Transverse colon (tissue), 4 donors: ENCODE data around the gene IGSF9B. TPM values are rescaled to one million over a fixed set of nuclear protein-coding genes. Genes with fewer than 3 reads are reported as not detected.

Experiments
- DNase-seq: peaks from one replicate; pipeline ENCODE4 v3.0.0-alpha.2; 2019
- H3K27ac ChIP-seq, 4 donors: fragments of 200-600 bp; sonication (generic); 2 replicates each; pipeline ENCODE4 v1.5.1; 2016 to 2018; ENCODE audit warnings: inconsistent platforms in 4 of 4
- H3K27me3 ChIP-seq: fragments of 200-600 bp; sonication (generic); 2 replicates; pipeline ENCODE4 v1.5.1; 2017; ENCODE audit warnings: inconsistent platforms
- H3K36me3 ChIP-seq, 4 donors: fragments of 200-600 bp; sonication (generic); 2 replicates each; pipeline ENCODE4 v1.5.1; 2017 to 2019; ENCODE audit warnings: inconsistent platforms in 4 of 4
- H3K4me1 ChIP-seq, 4 donors: fragments of 200-600 bp; sonication (generic); 2 replicates each; pipeline ENCODE4 v1.5.1; 2017 to 2020; ENCODE audit warnings: inconsistent platforms in 4 of 4
- H3K4me3 ChIP-seq, 4 donors: fragments of 200-600 bp; sonication (generic); 1 replicate in 1 of 4; 2 replicates in 3 of 4; pipeline versions ENCODE4 v1.5.1 to v1.6.1; 2017 to 2019; ENCODE audit warnings: inconsistent platforms in 4 of 4
- H3K9me3 ChIP-seq, 2 donors: fragments of 200-600 bp; sonication (generic); 2 replicates each; pipeline ENCODE4 v1.5.1; 2017 to 2019; ENCODE audit warnings: inconsistent platforms in 2 of 2
- EP300 ChIP-seq: sonication (generic); formaldehyde crosslinking; IDR thresholded peaks from one replicate; pipeline ENCODE4 v1.6.1; 2017; ENCODE audit warnings: antibody characterized with exemption, low read depth
- POLR2A ChIP-seq: fragments of 450-650 bp; IDR thresholded peaks from one replicate; pipeline ENCODE4 v1.6.1; 2016; ENCODE audit warnings: antibody characterized with exemption, mild to moderate bottlenecking, moderate library complexity
- POLR2AphosphoS5 ChIP-seq, 3 donors: sonication (generic); formaldehyde crosslinking; IDR thresholded peaks; one replicate each; pipeline ENCODE4 v1.6.1; 2016; ENCODE audit warnings: antibody characterized with exemption in 3 of 3
- WGBS, 2 donors: methylation state at CpG; one replicate each; pipeline ENCODE4 v1.1.5; 2018; ENCODE audit warnings: low coverage in 1 of 2; 5-methylcytosine and 5-hydroxymethylcytosine counted together
- in situ Hi-C, 4 donors: fragments of 200-750 bp; cut with MboI; loops; one replicate each; pipeline versions ENCODE4 v1.15.0 to v1.15.1; 2017; ENCODE audit warnings: low sequenced_read_pairs in 3 of 4, low pct_ligation_motif_present in 1 of 4, low pct_unique_long_range_greater_than_20kb in 1 of 4
- intact Hi-C: fragments of 100-400 bp; cut with DNase I; formaldehyde crosslinking; loops from one replicate; pipeline ENCODE4 v1.15.1; 2023; ENCODE audit warnings: low total_unique reads
- total RNA-seq, 4 donors: library from RNA; depleted of rRNA; stranded (reverse); fragments of >200 nt; gene quantifications; one replicate each; pipeline ENCODE4 v1.1.0, GENCODE V29; 2016
- TF ChIP-seq, protein P1 (sequence below), 5 experiments: fragments of 200-600 bp in 3 of 5; fragments of 450-650 bp in 2 of 5; sonication (generic) in 3 of 5; IDR thresholded peaks; 1 replicate in 2 of 5; 2 replicates in 3 of 5; pipeline ENCODE4 v1.5.1; 2016 to 2017; ENCODE audit warnings: antibody characterized with exemption in 5 of 5, inconsistent platforms in 3 of 5, mild to moderate bottlenecking in 2 of 5, moderate library complexity in 1 of 5

The IGSF9B gene
- total RNA-seq, 4 donors from 2014 or later, result 2.6 to 15.3 (median 4.9) TPM

DNA sequence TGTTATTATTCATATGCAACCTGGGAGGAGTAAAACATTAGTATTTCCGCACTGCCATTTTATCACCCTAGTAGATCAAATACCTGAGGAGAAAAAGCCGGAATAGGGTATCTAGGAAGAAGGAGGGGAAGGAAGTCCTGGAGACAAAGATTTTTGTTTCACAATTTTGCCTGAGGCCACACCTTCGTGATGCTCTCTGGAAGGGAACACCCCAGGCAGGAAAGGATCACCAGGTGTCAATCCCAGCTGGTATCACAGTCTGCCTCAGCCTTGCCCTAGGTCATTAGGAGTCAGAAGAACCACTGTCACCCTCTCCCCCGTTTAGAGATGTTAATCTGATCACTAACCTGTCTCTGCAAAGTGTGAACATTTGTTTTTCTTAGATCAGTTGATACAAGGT lies 35.4 kb upstream of the IGSF9B start:
- H3K4me3 ChIP-seq, result no peak overlapping the region
- H3K36me3 ChIP-seq, result no peaks in the 10 kb centered on the region
- in situ Hi-C loops, result no loop called here
- H3K27ac ChIP-seq, result no peak overlapping the region
- no peaks in the 10 kb centered on the region for H3K27me3 ChIP-seq
- H3K4me1 ChIP-seq, result no peaks in the 10 kb centered on the region
- WGBS, 2 donors, result 49 to 67% methylated on average over 3 to 4 of the region's 4 CpGs
- DNase-seq, result no peak
- TF ChIP-seq POLR2AphosphoS5 (IDR thresholded peaks at IDR 0.05) (no peak), EP300 (no peak), POLR2A (no peak)
- TF ChIP-seq, protein P1, sequence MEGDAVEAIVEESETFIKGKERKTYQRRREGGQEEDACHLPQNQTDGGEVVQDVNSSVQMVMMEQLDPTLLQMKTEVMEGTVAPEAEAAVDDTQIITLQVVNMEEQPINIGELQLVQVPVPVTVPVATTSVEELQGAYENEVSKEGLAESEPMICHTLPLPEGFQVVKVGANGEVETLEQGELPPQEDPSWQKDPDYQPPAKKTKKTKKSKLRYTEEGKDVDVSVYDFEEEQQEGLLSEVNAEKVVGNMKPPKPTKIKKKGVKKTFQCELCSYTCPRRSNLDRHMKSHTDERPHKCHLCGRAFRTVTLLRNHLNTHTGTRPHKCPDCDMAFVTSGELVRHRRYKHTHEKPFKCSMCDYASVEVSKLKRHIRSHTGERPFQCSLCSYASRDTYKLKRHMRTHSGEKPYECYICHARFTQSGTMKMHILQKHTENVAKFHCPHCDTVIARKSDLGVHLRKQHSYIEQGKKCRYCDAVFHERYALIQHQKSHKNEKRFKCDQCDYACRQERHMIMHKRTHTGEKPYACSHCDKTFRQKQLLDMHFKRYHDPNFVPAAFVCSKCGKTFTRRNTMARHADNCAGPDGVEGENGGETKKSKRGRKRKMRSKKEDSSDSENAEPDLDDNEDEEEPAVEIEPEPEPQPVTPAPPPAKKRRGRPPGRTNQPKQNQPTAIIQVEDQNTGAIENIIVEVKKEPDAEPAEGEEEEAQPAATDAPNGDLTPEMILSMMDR (IDR thresholded peaks at IDR 0.05), result no peak
- no peaks in the 10 kb centered on the region for H3K9me3 ChIP-seq
- intact Hi-C loops, result no loop called here

DNA sequence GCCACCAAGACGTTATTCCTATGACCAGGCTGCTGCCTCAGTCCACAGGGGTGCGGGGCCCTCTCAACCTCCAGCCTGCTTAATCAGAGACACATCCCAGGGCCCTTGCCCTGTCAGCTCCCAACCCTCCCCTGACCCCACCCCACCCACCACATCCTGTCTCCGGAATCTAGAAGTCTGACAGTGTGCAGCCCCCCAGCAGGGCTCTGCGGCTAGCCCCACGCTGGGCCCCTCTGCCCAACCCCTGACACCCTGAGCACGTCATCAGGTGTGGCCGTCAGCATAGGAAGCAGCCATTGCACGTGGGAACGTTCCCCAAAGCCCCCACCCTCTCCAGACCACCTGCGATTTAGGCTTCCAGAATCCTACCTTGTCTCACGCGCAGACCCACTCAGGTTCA lies 34.3 kb upstream of the IGSF9B start:
- Histone ChIP-seq H3K36me3 (no peaks in the 10 kb centered on the region), H3K9me3 (no peaks in the 10 kb centered on the region), H3K4me3 (no peak overlapping the region), H3K27ac (no peak overlapping the region), H3K27me3 (no peaks in the 10 kb centered on the region), H3K4me1 (no peaks in the 10 kb centered on the region)
- DNase-seq, result no peak
- 71% methylated on average over 12 of the region's 12 CpGs; no CpG with 5 or more reads in 1 of the 2 donors for WGBS, 2 donors
- in situ Hi-C loops, result no loop called here
- intact Hi-C loops, result no loop called here
- no peak for TF ChIP-seq EP300
- TF ChIP-seq, protein P1 (IDR thresholded peaks at IDR 0.05), result no peak
- TF ChIP-seq POLR2A, result no peak
- TF ChIP-seq POLR2AphosphoS5 (IDR thresholded peaks at IDR 0.05), result no peak

DNA sequence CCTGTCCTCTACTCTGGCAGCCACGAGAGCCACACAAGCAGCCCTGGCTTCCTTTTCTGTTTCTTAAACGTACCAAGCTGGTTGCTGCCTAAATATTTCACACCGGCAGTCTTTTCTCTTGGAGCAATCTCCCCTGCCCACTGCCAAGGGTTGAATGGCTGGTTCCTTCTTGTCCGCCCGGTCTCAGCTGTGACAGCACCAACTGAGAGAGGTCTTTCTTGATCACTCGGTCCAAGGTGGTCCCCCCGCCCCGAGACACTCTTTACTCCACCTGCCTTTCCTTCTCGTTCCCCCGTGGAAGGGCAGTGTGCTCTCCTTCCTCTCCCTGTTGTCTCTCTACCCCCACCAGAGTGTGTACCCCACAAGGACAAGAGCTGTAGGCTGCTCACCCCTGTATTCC lies 33.7 kb upstream of the IGSF9B start:
- no peaks in the 10 kb centered on the region for H3K27me3 ChIP-seq

DNA sequence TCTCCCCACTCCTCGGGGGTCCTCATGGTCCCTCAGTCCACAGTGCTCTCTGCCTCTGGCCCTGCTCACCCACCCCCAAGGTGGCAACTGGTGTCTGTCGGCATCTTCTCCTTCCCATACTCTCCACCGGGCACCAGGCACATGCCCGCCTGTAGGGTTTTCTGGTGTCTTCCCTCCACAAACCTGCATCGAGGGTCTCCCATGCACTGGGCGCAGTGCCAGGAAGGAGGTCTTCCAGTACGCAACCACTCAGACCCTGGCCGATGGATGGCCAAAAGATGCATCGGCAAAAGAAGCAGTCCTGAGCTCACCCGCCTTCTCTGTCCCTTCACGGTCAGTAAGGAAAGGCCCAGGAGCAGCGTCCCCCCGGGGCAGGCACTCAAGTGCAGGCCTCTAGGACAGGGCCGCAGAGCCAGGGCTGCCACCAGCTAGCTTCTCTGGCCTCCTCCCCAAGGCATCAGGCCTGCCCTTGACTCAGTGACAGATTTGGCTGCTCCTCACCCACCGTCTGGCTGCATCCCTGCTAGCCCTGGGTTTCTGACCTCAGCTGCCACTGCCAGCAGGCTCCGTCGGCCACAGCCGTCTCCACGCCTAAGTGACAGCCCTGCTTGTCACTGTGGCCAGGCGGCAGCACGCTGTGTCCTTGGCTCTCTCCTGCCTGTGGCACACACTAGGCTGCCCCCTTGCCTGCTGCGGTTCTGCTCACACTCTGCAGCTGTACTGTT lies 32.1 kb upstream of the IGSF9B start:
- WGBS, 2 donors, result 85 to 90% methylated on average over 2 to 19 of the region's 22 CpGs
- Histone ChIP-seq H3K9me3 (no peaks in the 10 kb centered on the region), H3K27ac (no peak overlapping the region), H3K36me3 (no peaks in the 10 kb centered on the region), H3K4me3 (no peak overlapping the region), H3K4me1 (no peaks in the 10 kb centered on the region), H3K27me3 (no peaks in the 10 kb centered on the region)
- TF ChIP-seq POLR2A (no peak), EP300 (no peak), POLR2AphosphoS5 (IDR thresholded peaks at IDR 0.05) (no peak)
- TF ChIP-seq, protein P1 (IDR thresholded peaks at IDR 0.05), result no peak
- intact Hi-C loops, result loop anchor here (10.0 kb wide), 1 partner anchor 704 kb away; no protein-coding TSS in a partner anchor
- in situ Hi-C loops, result no loop called here
- DNase-seq, result no peak

More for the DNA sequence above, 33.7 kb upstream of the IGSF9B start:
- Histone ChIP-seq H3K27ac (no peak overlapping the region), H3K4me3 (no peak overlapping the region), H3K36me3 (no peaks in the 10 kb centered on the region), H3K9me3 (no peaks in the 10 kb centered on the region), H3K4me1 (no peaks in the 10 kb centered on the region)
- intact Hi-C loops, result no loop called here
- in situ Hi-C loops, result no loop called here
- DNase-seq, result no peak
- 67 to 84% methylated on average over 1 to 10 of the region's 10 CpGs for whole genome bisulfite sequencing, 2 donors
- TF ChIP-seq, protein P1 (IDR thresholded peaks at IDR 0.05), result no peak
- TF ChIP-seq POLR2A, result no peak
- no peak for TF ChIP-seq POLR2AphosphoS5 (IDR thresholded peaks at IDR 0.05)
- no peak for TF ChIP-seq EP300
